HT1080 (cell line): ENCODE measurements around the gene EDN1. TPM values are rescaled to one million over a fixed set of nuclear protein-coding genes. Genes with fewer than 3 reads are reported as not detected.

Experiments
- DNase-seq: peaks from one replicate; pipeline ENCODE4 v3.0.0-alpha.2; 2015; ENCODE audit warnings: low read depth
- polyA plus RNA-seq, 2 experiments: library from polyadenylated mRNA; depleted of rRNA; stranded (reverse); fragments of >200 nt; gene quantifications; 2 replicates each; pipeline ENCODE4 v1.2.3, GENCODE V29; 2015
- total RNA-seq: library from RNA; depleted of rRNA; stranded (reverse); fragments of >200 nt; shearing (Covaris generic); gene quantifications from 2 replicates; pipeline ENCODE4 v1.2.3, GENCODE V29; 2014; rRNA removed

Gene EDN1
- total RNA-seq = 2.0 and 2.3 TPM in 2 replicates
- 3.2 and 3.3 TPM in 2 replicates for polyA plus RNA-seq (2015; cell fraction: cytosol; rRNA removed)
- polyA plus RNA-seq (2015; cell fraction: nucleus; rRNA removed) = 7.4 and 7.9 TPM in 2 replicates

DNA sequence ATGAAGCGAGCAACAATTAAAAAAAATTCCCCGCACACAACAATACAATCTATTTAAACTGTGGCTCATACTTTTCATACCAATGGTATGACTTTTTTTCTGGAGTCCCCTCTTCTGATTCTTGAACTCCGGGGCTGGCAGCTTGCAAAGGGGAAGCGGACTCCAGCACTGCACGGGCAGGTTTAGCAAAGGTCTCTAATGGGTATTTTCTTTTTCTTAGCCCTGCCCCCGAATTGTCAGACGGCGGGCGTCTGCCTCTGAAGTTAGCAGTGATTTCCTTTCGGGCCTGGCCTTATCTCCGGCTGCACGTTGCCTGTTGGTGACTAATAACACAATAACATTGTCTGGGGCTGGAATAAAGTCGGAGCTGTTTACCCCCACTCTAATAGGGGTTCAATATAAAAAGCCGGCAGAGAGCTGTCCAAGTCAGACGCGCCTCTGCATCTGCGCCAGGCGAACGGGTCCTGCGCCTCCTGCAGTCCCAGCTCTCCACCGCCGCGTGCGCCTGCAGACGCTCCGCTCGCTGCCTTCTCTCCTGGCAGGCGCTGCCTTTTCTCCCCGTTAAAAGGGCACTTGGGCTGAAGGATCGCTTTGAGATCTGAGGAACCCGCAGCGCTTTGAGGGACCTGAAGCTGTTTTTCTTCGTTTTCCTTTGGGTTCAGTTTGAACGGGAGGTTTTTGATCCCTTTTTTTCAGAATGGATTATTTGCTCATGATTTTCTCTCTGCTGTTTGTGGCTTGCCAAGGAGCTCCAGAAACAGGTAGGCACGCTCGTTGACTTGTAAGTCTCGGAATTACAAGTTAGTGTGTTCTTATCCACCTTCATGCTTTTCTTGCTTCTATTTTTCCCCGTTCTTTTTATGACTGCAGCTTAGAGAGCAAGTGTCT is at the start of gene EDN1:
EDN1 (plus strand) TSS at position 429 of the 888 bp plus-strand sequence; CDS start at position 698, 269 bp downstream.
- peak; percentile 91 for DNase-seq

DNA sequence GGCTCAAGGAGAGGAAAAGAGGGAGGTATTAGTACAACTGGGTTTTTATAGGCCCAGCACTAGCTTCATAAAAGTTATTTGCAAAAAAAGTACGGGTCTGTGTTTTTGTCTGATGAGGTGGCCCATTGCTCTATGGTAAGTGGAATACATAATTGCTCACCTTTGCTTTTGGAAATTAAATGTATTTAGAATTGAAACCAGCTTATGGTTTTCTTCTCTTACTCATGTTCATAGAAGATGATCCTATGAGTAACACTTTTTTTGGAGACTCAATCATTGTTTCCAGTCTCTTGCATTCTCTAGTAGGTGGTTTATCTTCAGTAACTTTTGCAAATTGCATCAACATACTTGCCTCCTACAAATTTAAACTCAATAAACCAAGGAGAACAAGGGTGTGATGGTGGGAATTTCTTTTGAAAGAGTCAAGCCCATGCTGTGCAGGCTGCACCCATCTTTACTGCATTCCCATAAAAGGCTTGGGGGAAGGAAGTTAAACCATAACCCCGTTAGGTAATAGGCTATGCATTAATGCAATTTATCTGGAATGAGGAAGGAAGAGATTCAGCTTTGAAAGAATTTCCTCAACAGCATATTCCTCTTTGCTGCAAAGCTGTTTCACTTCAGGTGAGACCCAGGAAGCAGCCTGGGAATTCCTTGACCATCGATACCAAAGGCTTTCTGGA is 48.5 kb upstream of the EDN1 start:
- no peak for DNase-seq

DNA sequence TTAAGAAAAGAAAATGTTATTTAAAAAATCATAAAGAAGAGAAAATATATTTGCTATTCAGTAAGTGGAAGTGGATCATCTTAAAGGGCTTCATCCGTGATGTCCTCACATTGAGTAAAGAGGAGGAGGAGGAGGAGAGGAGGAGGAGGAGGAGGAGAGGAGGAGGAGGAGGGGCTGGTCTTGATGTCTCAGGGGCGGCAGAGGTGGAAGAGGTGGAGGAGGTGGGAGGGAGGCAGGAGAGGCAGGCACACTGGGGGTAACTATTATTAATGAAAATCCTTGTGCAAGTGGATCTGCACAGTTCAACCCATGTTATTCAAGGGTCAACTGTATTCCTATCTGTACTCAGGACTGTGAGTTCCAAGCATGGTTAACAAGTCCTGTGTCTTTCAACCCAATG is 47.0 kb upstream of the EDN1 start:
- no peak for DNase-seq

DNA sequence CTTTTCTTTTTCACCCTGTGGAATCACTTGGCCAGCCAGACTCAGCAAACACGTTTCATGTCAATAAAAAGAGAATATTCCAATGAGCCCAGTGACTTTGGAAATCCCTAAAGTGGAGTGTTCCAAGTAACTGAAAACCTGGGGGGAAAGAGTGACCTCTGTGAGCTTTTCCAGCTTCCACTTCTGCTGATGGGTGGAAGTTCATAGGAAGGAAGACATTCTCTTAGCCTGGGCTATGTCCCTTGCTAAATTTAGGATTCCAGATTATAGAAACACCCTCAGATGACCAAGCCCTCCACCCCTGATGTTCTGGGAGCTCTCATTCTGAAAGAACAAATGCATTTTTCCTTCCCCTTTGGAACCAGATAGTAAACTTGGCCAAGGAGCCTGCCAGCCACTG is 44.8 kb upstream of the EDN1 start:
- DNase-seq = no peak

DNA sequence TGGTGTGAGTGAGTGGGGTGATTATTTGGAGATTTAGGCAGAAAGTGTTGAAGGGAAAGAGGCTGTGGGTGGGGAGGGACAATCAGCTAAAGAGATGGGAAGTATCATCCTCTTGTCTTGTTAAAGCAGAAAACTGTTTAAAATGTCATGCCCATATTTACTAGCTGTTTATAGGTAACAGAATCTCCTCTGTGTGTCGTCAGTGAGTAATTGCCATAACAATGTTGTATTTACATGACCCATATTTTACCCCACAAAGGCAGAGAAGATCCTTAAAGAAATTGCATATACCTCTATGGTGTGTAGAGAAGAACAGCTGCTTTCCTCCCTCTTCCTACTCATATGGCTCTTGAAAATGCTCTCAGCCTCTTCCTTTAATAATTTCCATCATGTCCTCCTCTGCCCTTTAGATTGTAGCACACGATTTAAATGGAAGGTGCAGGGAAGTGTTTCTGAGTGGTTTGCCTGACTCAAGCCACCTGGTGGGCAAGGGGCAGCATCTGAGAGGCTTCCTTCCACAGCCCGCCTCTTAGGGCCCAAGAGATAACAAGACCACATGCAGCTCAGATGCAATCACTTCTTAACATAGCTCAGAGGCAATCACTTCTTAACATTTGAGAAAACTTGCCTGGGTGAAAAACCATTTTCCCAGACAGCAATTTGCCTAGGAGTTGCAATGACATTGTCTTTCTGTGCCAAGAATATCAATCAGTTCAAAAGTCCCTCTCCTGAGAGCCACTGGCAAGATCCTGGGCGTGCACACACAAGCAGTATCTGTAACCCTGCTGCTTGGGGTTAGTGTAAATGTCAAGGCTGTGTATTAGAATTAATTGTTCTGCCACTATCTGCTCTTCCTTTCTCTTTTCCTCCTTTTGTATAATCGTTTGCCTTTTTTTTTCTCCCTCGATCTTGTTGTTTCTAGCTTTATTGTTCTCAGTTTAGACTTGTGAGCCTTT is 44.1 kb upstream of the EDN1 start:
- DNase-seq = no peak

DNA sequence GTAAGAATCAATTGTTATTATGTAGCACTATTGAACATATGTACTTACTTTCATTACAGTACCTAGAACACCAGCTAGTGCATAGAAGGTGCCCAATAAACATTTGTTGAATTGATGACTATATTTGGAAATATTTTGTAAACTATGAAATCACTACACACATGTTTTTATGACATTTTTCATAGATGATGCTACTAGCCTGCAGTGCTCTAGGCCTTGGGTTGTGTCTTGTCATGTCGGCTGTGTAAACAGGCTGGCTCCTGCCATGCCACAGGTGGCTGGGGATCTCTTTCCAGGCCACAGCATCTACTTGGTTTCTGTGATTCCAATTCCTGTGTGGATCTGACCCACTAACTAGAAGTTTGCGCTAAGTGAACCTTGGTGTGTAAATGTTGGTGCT is 43.3 kb upstream of the EDN1 start:
- no peak for DNase-seq

DNA sequence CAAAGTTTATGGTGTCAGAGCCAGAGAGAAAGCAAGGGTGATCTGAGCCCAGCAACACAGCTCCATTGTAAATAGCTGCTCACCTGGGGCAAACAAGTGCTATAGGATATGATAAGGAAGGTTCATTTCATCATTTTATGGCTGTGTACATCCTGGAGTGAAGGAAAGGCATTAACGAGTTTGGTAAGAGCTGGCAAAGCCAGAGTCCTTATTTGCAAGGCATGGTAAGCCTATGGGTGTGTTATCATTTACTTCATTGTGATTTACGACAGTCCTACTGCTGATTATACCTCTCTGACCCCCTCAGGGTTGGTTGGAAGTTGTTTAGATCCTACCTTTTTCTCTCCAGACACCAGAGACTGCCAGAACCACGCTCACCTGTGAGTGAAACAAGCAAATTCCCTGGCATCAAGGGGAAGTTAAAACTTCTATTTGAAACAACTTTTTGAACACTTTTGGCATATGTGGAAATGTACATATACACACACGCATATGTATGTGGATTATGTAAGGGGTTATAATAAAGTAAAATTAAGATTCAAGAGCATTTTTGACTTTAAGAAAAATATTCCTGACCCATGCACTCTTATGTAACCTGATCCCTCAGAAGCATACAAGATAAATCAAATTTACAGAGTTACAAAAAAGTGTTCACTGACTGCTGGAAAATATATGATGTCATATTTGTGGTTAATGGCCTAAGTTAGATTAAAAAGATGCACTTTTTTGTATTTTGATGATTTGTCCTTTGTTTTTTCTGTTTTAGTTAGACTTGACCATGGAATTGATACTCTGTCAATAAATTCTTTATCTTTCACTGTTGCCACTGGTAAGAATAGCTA is 40.4 kb upstream of the EDN1 start:
- no peak for DNase-seq

DNA sequence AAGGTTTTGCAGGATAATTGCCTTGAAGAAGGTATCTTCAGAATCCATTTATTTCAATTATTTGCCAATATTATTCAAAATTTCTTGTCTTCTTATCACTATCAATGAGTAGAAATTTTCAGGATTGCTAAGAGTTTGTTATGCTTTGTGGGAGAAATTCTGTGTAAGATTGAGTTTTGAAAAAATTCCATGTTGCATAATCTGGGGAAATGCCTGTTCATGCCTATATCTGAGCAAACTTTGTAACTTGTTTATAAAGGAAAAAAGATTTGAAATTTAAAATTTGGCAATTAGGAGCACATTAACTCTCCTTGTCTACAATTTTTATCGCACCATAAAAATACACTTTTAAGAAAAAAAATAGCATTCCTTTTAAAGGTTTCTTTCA is 39.8 kb upstream of the EDN1 start:
- DNase-seq = no peak

DNA sequence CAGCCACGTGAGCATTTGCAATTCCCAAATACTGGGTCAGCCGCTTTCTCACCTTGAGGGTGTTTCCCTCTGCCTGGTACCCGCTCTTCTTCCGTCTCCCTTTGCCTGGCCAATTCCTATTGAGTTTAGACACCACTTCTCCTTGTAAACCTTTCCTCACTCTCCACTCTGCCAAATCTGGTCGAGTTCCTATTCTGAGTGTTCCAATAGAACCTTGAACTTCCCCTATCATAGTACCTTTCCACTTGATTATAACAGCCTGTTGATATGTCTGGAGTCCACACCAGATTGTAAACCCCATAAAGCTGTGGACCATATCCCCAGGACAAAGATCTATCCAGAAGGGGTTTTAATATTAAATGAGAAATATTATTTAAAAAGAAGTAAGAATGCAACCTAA is 36.0 kb upstream of the EDN1 start:
- no peak for DNase-seq

DNA sequence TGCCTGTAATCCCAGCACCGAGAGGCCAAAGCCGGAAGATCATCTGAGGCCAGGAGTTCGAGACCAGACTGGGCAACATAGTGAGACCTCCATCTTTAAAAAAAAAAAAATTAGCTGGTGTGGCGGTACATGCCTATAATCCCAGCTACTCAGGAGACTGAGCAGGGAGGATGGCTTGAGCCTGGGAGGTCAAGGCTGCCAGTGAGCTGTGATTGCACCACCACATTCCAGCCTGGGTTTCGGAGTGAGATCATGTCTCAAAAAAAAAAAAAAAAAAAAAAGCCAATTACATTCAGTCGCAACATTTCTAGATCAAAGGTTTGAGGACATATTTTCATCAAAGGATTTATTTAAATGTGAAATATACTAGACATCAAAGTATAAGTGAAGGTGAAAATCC is 32.0 kb upstream of the EDN1 start:
- DNase-seq = no peak

DNA sequence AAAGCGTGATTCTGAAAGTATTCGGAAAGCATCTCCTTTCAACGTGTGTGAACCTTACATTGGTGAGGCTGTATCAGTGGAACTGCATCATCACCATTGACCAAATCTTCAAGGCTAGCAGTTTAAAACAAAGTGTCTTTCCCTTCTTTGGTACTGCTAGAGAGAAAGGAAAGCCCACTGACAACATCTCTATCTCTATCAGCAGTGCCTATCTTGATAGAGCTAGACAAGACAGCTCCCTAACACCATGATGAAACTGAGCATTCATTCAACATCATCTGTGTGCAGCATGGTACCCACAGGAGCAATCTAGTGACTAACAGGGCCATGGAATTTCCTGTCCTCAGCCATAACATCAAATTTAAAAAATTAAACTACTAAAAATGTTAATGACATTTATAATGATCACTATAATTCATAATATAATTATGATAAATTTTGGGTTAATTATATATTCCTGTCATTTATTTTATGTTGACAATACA is 31.5 kb upstream of the EDN1 start:
- DNase-seq = no peak

DNA sequence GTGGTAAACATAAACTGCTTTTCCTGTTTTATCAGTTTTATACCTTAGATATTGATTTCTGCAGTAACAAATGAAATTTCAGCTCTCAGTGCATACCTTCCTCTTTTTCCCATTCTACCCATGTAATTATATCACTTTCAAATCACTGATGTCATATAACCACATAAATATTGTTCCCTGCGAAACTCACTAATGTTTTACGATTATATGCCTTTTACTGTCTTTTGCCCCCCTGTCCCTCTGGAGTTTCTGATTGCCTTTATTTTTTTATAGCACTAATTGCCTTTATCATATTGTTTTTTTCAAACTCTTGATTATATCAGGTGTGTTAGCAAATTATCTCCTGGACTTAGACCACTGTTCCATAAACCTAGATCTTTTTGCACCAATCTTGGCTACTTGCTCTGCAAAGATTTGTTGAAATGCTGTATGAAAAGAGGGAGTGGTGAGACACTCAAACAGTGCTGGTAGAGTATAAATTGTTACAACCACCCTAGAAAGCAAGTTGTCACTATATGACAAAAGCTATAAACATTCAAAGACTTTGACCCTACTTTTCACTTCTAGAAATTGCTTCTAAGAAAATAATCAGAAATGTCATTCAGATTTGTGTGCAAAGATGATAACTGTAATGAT is 29.6 kb upstream of the EDN1 start:
- DNase-seq = no peak

DNA sequence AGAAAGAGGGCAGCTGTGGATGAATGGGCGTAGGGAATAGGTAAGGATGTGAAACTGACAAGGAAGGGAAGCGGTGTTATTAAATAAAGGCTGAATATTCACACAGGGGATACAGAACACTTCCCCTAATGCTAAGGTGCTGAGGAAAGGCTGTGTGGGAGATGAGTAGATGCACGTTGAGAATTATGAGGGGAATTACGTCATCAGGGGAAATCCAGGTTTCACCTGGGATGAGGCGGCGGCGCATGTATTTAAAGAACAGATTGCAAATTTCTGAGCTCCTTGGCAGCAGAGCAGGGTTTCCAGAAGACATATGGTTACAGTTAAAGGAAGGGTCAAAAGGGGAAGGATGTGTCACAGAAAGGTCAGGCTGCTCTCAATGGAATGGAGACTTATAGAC is 28.7 kb upstream of the EDN1 start:
- no peak for DNase-seq

DNA sequence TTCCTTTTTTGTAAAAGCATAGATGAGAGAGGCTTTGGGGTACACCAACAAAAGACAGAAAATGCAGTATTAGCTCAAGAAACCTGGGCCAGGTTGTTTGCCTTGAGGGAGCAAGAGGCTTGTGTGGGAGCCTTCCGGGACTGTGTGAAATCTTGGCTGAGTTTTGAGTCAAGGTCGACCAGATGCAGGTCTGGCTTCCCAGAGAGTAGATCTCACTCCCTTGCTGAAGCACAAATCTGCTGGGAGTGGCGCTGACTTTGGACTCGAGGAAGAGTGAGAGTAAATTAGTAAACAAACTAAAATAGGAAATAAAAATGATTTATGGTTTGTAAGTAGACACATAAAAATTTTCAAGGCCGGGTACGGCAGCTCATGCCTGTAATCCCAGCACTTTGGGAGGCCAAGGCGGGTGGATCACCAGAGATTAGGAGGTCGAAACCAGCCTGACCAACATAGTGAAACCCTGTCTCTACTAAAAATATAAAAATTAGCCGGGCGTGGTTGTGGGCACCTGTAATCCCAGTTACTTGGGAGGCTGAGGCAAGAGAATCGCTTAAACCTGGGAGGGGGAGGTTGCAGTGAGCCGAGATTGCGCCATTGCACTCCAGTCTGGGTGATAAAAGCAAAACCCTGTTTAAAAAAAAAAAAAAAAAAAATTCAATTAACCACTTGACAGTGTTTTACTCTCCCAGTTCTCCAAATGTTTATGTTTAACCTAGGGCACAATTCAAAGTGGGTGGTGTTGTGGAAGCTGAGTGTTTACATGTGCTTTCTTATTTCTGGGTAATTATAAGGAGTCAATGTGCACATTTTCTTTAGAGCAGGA is 27.7 kb upstream of the EDN1 start:
- DNase-seq = no peak

DNA sequence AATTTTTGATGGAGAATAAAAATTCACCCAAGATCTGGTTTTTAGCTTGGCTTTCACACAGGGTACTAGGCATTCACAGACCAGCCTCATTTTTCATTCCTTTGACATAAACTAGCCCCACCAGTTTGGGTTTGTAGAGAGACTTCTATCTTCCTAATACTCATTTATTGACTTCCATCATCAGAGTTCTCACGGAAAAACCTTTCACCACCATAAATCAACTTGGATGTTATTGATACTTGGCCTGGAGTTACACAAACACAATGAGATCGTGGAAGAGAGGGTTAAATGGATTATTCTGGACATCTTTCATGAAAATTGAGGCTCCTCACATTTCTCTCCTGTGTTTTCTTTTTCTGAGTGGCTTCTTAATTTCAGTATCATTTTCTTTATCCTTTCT is 26.8 kb upstream of the EDN1 start:
- DNase-seq = no peak

DNA sequence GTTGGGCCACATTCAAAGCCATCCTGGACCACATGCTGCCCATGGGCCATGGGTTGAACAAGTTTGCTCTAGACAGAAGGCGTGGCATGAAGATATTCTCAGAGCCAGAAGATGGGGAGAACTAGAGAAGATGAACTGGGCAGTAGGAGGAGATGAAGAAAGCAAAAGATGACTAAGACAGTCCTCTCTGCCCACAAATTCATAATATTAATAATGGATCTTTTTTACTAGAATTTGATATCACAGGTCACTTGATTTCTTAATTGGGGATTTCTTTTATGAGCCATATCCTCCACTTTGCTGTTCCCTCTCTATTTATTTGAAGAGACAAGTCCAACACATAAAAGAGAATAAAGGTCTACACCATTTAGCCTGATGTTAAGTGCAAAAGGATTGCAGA is 25.5 kb upstream of the EDN1 start:
- no peak for DNase-seq

DNA sequence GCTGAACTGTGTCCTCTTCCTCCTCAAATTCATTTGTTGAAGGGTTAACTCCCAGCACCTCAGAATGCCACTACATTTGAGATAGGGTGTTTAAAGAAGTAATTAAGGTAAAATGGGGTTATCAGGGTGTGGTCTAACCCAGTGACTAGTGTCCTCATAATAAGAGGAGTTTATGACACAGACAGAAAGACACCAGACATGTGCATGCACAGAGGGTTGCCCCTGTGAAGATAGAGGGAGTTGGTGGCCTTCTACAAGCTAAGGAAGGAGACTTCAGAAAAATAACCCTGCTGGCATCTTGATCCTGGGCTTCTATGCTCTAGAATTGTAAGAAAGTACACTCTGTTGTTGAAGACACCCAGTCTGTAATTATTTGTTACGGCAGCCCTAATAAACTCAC is 24.9 kb upstream of the EDN1 start:
- no peak for DNase-seq

DNA sequence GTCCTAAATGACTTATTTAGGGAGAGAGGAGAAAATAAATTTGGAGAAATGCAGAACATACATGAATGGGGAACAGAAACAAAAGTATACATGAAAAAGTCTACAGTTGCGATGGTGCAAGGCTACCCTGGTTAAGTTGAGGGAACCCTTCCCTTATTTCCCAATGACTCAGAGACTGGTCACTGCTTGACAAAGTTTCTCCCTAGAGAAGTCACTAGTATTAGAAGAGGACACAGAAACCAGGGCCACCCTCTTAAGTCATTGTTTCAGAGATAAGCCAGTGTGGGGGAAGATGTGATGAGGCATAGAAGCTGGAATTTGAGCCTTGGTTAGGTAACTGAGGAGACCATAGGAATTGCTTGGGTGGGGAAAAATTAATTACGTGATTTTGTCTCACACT is 24.4 kb upstream of the EDN1 start:
- peak; percentile 86 for DNase-seq

DNA sequence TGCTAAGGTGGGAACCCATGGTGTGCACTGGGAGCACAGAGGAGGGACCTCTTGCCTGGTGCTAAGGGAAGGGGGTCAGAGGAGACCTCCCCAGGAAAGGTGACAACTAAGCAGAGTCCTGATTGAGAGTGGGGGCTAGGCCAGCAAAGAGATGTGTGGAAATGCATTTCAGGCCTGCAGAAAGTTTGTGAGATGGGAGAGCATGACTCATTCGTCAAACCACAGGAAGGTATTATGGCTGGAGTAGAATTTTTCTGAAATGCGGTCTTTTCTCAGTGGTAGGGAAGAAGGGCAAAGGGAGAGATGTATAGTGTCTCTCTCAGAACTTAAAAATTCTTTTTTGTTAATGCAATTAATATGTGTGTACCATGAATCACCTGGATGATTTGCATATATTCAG is 23.6 kb upstream of the EDN1 start:
- peak; percentile 84 for DNase-seq
